ACHN (cell line): ENCODE measurements around the gene NBEA.
"Not testable (repeated sequence)": the region's sequence is repeated elsewhere in the genome, so short reads cannot be mapped to it uniquely, and the experiment has no call there.

Experiments used
- DNase-seq: peaks from one replicate; pipeline ENCODE4 v3.0.0-alpha.2; 2015
- in situ Hi-C: cut with HindIII; loops from 2 replicates; pipeline ENCODE4 v1.10.0; 2017; ENCODE audit warnings: low sequenced_read_pairs, low pct_ligation_motif_present, low pct_unique_long_range_greater_than_20kb

NBEA gene

GRCh38 chr13:35345992-35346391 lies 403.9 kb downstream of the NBEA start:
- no peak for DNase-seq
- in situ Hi-C loops = no loop called here

GRCh38 chr13:35346494-35346893 lies 404.4 kb downstream of the NBEA start:
- in situ Hi-C loops = no loop called here
- DNase-seq = no peak

DNA sequence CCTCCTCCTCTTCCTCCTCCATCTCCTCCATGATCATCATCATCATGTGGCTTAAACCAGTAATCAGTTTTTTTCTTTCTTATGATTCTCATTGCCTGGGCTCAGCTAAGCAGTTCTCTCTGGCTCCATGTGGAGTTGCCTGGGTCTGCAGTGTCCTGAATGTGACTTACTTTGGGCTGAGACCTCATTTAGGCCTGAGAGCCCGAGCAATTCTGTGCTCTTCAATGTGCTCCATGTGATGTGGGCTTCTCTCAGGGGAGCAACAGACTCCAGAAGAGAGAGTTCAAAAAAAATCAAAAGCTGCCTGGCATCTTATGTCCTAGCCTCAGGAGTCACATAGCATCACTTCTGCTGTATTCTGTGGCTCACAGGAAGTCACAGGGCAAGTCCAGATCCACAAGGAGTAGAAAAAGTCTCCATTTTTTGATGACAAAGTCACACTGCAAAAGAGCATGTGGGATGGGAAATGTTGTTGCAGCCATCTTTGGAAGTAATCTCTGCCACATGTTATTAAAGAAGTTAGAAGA lies 405.7 kb downstream of the NBEA start:
- in situ Hi-C loops = no loop called here
- DNase-seq = no peak

- DNase-seq = no peak
- in situ Hi-C loops = no loop called here
These were observed 407.0 kb downstream of the NBEA start for GRCh38 chr13:35349052-35349451.

- DNase-seq = peak; percentile 19
- in situ Hi-C loops = no loop called here
These were observed 407.7 kb downstream of the NBEA start for GRCh38 chr13:35349673-35350278.

DNA sequence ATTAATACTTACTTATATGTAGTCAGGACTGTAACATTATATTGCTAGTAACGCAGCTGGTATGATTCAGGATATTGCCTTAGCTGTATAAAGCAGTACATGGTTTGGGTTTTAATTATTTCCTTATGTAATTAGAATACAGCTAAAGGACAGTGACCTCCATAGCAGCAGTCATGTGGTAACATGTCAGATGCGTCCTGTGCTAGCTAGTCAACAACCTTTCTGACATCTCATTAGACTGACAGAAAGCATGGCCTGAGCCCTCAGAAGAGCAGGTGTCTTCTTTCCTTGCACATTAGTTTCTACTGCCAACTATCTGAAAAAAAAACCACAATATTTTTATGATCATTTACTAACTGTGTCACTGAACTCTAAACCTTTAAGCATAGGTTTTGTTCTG lies 412.2 kb downstream of the NBEA start:
- in situ Hi-C loops = no loop called here

DNA sequence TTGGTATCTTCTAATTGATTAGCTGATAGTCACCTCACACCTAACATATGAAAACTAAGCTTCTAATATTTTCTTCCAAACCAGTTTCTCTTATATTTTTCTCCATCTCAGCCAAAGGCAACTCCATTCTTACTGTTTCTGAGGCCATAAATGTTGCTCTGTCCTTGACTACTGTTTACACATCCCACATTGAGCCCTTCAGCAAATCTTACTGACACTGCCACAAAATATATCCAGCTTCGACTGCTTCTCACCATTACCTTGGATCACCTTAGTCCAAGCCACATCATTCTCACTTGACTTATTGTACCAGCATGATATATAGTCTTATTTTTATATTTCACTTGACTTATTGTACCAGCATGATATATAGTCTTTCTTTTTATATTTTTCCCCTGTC lies 412.8 kb downstream of the NBEA start:
- no peak for DNase-seq
- in situ Hi-C loops = no loop called here

More for the DNA sequence above, 412.2 kb downstream of the NBEA start:
- no peak for DNase-seq

DNA sequence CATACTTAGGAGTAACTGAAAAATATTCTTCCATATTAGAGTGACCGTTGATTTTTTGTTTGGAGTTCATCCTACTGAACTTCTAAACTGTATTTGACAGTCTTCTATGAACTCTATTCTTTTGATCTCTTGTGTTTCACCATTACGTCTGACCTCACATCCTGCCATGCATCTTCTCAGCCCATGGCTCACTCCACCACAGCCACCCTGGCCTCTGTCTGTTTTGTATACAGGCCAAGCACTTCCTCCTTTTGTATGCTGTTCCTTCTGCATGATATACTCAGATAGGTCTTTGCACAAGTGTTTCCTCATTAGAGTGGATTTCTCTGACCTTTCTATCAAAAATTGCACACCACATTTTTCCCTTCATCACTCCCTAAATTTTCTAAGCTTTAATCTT lies 414.5 kb downstream of the NBEA start:
- in situ Hi-C loops = no loop called here
- no peak for DNase-seq

DNA sequence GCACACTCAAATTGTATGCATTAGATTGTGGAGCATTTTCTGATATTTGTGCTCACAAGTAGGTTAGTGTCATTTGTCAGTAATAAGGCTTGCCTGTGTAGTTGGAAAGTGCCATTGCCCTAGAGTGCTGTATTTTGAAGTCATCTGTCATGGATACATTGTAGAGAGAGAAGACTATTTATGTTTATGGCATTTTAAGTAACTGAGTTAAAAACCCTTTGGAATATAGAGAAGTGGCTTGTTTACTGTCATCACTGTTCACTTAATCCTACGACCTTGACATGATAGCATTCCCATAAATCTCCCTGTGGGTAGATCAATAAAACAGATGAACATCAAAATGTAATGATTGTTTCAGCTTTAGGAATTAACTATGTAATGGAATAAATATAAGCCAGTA lies 423.8 kb downstream of the NBEA start:
- DNase-seq = no peak
- in situ Hi-C loops = no loop called here

DNA sequence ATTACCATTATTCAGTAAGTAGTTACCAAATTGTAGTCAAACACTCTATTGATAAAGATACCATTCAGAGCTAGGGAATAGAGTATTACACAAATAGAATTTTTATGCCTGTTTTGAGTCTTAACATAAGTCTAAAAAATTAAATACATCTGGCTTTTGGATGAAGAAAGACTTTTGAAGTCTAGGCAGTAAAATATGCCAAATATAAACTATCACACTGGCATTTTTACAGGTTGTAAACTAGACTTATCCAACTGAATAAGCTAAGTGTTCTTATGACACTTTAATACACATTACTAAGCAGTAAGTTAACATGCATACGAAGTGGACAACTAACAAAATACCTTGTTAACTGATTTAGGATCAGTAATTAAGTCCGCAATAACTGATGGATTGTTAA lies 425.5 kb downstream of the NBEA start:
- in situ Hi-C loops = no loop called here

DNA sequence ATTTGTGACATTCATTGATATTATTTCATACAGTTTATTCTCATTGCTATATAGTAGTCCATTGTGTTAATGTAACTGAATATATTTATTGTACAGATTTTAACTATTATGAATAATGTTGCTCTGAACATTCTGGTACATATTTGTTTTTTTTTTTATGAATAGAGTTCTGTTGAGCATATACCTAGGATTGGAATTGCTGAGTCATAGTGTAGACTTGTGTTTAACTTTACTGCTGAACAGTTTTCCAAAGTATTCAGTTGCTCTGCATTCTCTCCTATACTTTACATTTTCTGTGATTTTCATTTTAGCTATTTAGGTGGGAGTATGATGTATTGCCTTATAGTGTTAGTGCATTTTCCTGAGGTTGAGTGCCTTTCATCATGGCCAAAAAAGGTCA lies 436.9 kb downstream of the NBEA start:
- in situ Hi-C loops = no loop called here

More for the DNA sequence above, 425.5 kb downstream of the NBEA start:
- no peak for DNase-seq

GRCh38 chr13:35379663-35380062 lies 437.6 kb downstream of the NBEA start:
- in situ Hi-C loops = no loop called here
- DNase-seq = no peak

More for the DNA sequence above, 436.9 kb downstream of the NBEA start:
- no peak for DNase-seq

- DNase-seq = no peak
These were observed 445.7 kb downstream of the NBEA start for GRCh38 chr13:35387682-35388250.

DNA sequence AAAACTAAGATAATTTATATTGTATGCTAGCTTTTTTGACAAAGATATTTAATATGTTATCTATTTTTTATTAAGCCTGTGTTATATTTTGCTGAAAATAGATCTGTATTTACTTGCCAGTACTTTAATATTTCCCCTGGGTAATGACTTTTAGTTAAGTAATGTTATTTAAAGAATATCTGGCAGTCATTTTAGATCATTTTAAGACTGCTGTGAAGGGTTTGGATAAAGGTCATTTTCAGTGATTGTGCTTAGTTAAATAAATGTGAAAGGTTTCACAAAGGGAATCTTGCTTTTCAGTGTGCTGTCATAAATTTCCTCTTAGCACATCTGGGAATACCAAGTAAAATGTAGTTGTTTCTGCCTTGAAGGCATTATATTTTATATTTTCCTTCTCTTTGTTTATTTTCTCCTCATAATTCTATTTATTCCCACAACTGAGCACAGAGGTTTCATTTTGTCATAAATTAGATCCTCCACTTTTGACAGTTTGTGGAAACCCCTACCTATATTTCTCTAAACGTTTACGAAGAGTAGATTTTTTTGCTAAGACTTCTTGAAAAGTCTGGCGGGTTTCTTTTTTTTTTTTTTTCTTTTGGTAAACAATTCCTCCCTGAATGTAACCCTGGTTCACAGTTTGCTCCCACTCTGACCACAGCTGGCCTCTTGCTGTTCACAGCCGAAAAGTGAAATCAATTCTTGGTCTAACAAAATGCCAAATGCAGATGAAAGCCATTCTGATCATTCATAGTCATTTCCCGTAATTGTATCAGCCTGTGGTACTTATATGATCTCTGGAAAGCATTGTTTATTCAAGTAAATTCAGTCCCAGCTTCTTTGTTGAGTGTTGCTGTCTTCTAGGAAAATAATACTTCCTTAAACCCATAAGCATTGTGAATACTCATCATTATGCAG lies 446.6 kb downstream of the NBEA start:
- in situ Hi-C loops = no loop called here
- DNase-seq = no peak

More at GRCh38 chr13:35387682-35388250, 445.7 kb downstream of the NBEA start:
- in situ Hi-C loops = no loop called here

- in situ Hi-C loops = no loop called here
- DNase-seq = no peak
These were observed 447.5 kb downstream of the NBEA start for GRCh38 chr13:35389535-35389934.

GRCh38 chr13:35392768-35393167 lies 450.7 kb downstream of the NBEA start:
- DNase-seq = no peak
- in situ Hi-C loops = no loop called here

DNA sequence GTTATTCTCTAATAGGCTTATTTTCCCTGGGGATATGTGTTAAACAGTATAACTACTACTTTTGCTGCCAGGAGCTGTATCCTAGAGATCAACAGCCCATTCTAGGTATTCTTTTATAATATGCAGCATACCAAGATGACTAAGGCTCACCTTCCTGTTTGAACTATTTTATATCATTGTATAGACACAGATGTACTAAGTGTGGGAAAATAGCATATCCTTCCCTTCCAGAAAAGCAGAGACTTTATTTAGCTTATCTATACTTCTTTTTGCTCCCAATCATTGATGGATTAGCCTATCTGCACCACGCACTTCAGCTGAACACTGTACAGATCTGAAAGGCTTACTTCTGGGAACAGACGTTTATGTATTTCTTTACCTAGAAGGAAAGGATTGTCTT lies 451.8 kb downstream of the NBEA start:
- in situ Hi-C loops = no loop called here
- no peak for DNase-seq

DNA sequence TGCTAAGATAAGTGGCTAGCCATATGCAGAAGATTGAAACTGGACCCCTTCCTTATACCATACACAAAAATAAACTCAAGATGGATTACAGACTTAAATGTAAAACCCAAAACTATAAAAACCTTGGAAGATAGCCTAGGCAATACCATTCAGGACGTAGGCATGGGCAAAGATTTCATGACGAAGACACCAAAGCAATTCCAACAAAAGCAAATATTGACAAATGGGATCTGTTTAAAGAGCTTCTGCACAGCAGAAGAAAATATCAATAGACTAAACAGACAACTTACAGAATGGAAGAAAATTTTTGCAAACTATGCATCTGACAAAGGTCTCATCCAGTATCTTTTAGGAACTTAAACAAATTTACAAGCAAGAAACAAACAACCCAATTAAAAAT lies 466.2 kb downstream of the NBEA start:
- DNase-seq, in situ Hi-C loops: not testable (repeated sequence)

DNA sequence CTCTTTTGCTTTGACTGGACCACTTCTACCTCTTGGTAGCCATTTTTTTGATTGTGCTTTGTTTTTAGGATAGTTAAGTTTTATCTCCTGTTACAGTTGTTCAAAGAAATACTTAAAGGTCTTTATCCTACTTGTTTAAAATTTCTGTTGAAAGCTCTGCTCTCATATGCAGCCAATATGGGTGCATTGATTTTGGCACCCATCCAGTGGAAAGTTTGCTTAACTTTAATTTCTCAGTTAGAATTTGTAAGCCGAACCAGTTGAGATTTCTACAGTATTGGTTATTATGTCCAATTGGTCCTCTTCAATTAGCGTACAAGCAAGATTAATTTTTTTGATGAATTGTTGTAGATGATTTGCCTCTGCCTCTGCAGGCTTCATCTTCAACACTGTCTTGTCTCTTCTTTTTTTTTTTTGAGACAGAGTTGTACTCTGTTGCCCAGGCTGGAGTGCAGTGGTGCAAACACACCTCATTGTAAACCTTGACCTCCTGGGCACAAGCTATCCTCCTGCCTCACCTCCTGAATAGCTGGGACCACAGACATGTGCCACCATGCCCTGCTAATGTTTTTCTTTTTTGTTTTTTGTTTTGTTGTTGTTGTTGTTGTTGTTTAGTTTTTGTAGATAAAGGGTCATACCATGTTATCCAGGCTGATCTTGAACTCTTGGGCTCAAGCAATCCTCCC lies 469.1 kb downstream of the NBEA start:
- in situ Hi-C loops = no loop called here
- no peak for DNase-seq
